SK-N-MC (cell line): ENCODE results near the gene IL12RB1.

Experiments used
- EZH2 ChIP-seq: fragments of 200-600 bp; sonication (generic); IDR thresholded peaks from one replicate; pipeline ENCODE4 v1.6.1; 2017; ENCODE audit warnings: antibody characterized with exemption
- FOXP2 ChIP-seq: optimal IDR thresholded peaks from 2 replicates; pipeline ENCODE3; 2011; ENCODE audit warnings: mild to moderate bottlenecking, moderate library complexity; ENCODE audit not compliant: insufficient read depth; ENCODE audit errors: extremely low read length, control extremely low read depth
- POLR2AphosphoS5 ChIP-seq: IDR thresholded peaks from 2 replicates; pipeline ENCODE4 v1.6.1; 2012; ENCODE audit warnings: mild to moderate bottlenecking, low read depth, low read length, borderline replicate concordance

GRCh38 chr19:18091217-18091608 lies 4.5 kb upstream of the IL12RB1 start:
- TF ChIP-seq FOXP2 = no peak
- TF ChIP-seq EZH2 = no peak
- no peak for TF ChIP-seq POLR2AphosphoS5
